ENCODE results near the gene TAAR6.
"Not testable (repeated sequence)": the region's sequence is repeated elsewhere in the genome, so short reads cannot be mapped to it uniquely, and the experiment has no call there.

TAAR6 gene, protein sequence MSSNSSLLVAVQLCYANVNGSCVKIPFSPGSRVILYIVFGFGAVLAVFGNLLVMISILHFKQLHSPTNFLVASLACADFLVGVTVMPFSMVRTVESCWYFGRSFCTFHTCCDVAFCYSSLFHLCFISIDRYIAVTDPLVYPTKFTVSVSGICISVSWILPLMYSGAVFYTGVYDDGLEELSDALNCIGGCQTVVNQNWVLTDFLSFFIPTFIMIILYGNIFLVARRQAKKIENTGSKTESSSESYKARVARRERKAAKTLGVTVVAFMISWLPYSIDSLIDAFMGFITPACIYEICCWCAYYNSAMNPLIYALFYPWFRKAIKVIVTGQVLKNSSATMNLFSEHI

DNA sequence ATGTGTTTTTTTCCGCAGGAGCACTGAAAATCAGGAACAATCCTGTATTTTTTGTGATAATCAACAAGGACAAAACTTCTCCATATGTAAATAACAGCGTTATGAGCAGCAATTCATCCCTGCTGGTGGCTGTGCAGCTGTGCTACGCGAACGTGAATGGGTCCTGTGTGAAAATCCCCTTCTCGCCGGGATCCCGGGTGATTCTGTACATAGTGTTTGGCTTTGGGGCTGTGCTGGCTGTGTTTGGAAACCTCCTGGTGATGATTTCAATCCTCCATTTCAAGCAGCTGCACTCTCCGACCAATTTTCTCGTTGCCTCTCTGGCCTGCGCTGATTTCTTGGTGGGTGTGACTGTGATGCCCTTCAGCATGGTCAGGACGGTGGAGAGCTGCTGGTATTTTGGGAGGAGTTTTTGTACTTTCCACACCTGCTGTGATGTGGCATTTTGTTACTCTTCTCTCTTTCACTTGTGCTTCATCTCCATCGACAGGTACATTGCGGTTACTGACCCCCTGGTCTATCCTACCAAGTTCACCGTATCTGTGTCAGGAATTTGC is at the start of gene TAAR6:
TAAR6 (plus strand) TSS at position 102 of the 557 bp plus-strand sequence; CDS start at position 102, 0 bp downstream.
- no peak for DNase-seq

DNA sequence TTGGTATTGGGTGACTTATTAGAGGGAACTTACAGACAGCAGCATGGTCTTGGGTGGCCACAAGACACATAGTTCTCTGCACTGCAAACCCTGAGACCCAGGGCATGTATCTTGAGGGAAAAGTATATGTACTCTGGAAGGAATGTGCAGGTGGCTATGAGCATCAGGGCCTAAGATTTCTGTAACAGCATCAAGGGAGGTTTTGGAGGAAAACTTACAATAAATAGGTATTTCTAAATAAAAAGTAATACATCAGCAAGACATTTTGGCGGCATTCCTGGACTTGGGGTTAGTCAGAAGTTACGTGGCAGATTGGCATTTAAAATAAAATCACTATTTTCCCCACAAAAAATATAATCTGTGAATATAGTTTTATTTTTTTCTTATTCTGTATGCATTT is 49.2 kb upstream of the TAAR6 start:
- no peak for DNase-seq

DNA sequence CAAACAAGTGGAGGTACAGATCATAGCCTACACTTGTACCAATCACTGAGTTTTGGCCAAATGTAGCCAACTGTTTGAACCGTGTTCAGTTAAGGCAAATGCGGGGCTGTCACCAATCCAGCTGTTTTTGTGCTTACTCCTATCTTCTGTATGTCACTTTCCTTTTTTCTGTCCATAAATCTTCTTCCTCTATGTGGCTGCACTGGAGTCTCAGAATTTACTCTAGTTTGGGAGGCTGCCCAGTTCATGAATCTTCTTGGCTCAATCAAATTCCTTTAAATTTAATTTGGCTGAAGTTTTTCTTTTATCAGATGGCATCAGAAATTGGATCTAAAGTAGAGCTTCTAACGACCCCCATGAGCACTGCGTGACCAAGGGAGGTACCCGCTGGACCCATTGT is 45.5 kb upstream of the TAAR6 start:
- DNase-seq: no peak

DNA sequence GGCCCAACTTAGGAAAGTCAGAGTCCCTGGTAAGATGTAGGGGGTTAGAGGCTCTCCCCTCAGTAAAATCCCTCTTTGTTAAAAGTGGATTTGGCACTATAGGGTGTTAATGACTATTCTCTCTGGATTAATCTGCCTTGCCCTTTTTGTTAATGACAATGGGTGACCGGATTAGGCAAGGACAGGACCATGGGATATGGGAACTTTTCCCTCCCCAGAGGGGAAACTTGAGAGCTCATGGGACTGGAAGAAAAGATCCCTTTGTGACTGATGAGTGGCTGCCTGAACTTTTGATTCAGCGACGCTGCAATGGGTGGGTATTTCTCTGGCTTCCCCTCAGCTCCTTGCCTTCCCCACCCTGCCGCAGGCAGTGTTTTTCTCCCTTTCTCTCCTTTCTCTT is 44.3 kb upstream of the TAAR6 start:
- DNase-seq: no peak

DNA sequence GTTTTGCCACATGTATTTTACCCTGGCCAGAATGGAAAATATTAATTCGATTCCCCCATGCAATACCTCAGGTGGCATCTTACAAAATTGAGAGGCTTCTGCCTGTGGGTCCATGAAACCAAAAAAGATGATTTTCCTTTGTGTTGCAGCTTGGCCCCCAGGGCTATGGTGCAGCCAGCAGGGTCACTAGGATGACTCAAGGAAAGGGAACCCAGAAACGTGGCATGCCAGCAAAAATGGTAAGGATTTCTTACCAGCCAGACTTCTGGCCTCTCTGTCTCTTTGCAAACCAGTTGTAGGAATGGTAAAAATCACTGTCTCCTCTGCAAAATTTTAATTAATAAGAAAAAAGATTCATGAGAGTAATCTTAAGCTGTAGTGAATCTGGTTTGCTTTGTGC is 43.7 kb upstream of the TAAR6 start:
- no peak for DNase-seq

DNA sequence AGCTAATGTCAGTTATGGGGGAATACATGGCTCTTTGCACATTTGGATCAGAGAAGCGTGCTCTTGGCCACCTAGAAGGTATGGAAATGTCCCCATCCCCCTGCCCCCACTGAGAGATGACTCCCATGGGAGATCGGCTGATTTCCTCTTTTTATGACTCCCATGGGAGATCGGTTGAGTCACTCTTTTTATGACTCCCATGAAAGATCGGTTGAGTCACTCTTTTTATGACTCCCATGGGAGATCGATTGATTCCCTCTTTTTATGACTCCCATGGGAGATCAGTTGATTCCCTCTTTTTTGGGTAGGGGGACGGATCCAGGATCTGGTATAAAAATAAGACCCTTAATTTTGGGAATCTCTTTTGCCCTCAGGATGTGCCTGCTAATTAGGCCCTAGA is 42.3 kb upstream of the TAAR6 start:
- no peak for DNase-seq

DNA sequence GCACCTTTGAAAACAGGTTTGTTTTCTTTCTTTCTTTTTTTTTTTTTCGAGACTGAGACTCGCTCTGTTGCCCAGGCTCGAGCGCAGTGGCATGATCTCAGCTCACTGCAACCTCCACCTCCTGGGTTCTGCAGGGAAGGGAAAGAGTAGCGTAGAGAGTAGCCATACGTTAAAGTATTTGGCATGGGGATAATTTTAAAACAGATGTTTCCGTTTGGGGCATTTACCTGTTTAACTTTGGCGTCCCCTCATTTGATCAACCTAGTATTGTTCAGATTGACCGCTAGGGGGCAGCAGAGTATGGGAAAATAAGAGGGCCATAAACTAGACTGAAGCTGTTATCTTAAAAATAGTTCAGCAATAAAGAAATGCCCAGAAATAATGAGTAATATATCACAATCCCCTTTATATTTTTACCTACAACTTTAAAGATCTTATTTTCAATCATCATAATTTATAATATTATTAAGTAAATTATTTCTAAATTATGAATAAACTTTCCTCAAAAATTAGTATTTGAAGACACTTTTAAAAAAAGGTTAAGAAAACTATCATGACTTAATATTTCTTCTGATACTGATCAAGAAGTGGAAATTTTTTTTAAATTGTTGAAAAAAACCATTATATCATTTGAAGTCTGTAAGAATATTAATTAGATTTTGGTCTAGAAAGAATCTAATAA is 39.7 kb upstream of the TAAR6 start:
- peak; percentile 80 for DNase-seq

DNA sequence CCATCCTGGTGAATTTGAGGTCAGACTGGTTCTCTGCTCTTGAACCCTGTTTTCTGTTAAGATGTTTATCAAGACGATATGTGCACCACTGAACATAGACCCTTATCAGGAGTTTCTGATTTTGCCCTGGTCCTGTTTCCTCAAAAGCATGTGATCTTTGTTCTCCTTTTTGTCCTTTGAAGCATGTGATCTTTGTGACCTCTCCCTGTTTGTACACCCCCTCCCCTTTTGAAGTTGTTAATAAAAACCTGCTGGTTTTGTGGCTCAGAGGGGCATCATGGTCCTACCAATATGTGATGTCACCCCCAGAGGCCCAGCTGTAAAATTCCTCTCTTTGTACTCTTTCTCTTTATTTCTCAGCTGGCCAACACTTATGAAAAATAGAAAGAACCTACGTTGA is 35.6 kb upstream of the TAAR6 start:
- DNase-seq: not testable (repeated sequence)

DNA sequence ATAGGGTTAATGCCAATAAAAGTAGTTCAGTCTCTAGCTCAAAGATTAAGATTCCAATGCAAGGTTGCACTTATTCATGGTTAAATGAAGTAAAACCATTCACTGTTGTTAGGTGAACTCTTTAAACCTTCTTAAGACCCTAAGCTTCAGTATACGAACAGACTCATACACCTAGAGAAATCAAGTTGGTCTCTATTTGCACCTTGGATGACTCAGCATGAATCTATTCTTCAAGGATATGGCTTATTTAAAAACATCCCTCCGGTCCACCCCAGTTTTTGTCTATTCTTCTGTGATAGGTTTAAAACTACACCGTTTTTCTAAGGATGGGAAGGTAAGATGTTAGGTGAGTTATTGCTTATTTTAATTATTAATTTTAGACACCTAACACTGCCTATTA is 33.0 kb upstream of the TAAR6 start:
- no peak for DNase-seq

DNA sequence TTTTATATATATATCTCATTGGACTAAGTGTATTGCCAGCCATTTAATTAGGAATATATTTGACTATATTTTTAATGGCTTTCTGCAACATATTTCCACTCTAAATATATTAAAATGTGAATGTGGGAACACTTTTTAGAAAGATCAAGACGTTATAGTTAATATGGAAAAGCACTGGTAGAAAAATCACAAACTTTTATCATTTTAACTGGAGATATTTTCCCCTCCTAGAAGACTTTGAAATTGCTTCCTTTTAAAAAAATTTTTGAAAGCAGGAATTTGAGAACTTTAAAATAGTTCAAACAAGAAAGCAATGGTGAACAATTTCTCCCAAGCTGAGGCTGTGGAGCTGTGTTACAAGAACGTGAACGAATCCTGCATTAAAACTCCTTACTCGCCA is 32.1 kb upstream of the TAAR6 start, which contains the start of gene TAAR9:
TAAR9 (plus strand) TSS at position 301 of the 400 bp plus-strand sequence; CDS start at position 314, 13 bp downstream.
- no peak for DNase-seq

DNA sequence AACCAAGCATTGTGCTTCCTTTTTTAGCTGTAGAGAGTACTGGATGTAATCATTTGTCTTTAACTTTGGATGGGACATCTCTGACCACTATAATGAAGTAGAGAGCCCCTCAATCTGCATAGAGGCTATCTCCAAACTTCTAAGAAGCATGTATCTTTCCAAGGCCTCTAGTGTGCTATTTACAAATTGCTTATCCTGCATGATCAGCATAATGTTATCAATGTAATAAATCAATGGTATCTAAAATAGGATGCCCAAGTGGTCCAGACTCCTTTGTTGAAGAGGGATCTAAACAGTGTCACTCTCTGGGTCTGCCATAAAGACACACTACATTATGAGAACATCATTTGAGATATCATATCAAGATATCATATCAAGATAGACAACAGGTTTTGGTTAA is 25.3 kb upstream of the TAAR6 start:
- DNase-seq: no peak

DNA sequence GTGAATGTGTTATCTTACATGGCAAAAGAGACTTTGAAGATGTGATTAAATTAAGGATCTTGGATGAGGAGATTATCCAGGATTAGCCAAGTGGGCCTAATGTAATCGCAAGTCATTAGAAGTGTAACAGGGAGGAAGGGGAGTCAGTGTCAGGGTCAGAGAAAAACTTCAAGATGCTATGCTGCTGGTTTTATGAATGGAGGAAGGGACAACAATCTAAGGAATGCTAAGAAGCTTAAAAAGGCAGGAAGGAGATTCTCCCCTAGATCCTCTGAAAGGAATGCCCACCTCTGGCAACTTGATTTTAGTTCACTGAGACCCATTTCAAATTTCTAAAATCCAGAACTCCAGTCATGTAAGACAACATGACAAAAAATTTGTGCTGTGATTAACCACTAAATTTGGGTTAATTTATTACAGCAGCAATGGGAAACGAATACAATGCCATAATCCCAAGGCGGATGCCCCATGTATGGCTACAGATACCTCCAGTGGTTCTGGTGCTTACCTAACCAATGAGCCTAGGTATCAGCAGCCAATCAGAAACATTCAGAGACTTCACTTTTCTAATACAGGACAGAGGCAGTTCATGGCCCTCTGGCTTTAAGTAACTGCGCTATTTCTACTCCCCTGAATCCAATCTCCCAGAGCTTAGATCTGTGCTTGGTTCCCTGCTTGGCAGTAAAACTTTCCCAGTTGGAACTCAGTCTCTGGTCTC is 21.2 kb upstream of the TAAR6 start:
- no peak for DNase-seq

DNA sequence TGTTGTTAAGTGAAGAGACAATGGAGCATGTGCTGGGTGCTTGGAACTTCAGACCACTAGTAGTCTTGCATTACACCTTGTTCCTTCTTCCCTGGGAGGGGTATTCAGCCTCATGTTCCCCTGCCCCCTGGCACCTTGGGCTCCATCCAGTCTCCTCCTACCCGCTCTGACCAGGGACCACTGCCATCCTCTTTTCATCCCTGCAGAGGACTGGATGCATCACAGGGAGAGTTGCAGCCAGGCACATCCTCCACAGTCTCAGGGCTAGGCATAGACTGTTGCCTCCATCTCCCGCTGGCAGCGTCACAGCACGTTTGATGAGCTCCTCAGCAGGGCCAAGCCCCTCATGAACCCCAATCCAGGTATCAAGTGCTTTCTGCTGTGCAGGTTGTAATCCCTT is 18.9 kb upstream of the TAAR6 start:
- DNase-seq: no peak

DNA sequence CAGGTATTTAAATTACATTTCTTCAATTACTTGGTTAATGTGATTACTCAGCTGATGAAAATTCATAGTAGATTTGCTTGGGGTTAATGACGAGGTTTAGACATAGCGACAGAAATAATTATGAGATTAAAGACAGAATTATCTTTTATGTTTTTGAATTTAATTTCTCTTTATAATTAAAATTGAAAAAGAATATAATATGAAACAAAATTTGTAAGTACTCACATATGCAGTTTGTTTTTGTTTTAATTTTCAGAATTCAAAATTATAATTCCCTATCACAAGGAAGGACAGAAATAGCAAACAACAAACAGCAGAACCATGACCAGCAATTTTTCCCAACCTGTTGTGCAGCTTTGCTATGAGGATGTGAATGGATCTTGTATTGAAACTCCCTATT is 17.8 kb upstream of the TAAR6 start, which contains the start of gene TAAR8:
TAAR8 (plus strand) TSS at position 301 of the 400 bp plus-strand sequence; CDS start at position 322, 21 bp downstream.
- DNase-seq: no peak

DNA sequence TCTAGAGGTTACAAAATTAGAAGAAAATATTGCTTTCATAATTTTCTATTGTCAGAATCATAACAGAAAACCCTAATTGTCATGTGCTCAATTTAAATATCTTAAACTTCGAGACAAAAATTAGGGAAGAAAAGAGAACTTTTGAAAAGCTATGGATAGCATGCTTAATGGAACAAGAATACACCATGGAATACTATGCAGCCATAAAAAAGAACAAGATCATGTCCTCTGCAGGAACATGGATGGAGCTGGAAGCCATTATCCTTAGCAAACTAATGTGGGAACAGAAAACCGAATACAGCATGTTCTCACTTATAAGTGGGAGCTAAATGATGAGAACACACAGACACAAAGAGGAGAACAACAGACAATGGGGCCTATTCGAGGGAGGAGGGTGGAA is 10.0 kb upstream of the TAAR6 start:
- not testable (repeated sequence) for DNase-seq

DNA sequence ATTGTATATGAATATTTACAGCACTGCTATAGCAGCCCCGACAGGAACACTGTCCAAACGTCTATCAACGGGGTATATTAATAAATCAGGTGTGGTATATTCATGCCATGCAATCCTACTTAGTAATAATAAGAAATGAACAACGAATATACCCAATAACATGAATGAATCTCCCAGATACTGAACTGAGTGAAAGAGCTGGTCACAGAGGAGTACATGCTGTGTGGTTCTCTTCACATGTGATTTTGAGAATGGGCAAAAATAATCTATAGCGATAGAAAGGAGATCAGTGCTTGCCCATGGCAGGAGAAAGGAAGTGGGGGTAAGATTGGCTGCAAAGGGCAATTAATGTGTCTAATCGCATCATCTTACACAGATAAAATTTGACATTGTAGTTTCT is 3.7 kb upstream of the TAAR6 start:
- no peak for DNase-seq

DNA sequence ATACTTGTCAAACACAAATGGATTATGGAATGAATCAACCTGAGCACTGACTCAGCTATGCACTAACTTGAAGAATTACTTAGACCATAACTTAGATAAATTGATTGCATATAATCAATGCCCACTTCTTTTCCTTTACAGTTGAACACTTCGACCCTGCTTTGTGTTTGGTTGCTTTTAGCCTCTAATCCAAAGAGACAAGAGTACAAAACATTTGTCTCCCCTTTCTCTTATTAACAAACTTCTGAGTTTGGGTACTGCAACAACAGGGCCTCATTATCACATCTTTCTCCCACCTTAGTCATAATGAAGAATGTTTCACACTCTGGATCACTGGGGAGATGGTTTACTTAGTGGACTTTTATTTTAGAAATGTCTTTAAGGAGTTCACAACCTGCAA is 2.6 kb upstream of the TAAR6 start:
- DNase-seq: no peak

DNA sequence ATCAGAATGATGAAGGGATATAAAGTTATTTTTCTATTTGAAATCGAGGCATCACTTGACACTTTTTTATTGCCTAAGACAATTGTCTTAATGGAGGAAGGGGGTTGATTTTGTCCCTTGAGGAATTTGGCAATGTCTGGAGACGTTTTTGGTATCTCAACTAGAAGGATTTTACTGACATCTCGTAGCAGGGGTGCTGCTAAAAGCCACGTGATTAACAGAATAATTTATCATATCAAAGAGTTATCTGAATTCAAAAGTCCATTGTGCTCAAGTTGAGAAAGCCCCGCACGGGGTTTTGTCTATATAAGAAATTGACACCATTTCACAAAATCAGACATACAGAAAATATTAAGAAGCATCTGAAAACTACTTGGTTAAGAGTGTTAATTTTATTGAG is 1.5 kb upstream of the TAAR6 start:
- DNase-seq: no peak

DNA sequence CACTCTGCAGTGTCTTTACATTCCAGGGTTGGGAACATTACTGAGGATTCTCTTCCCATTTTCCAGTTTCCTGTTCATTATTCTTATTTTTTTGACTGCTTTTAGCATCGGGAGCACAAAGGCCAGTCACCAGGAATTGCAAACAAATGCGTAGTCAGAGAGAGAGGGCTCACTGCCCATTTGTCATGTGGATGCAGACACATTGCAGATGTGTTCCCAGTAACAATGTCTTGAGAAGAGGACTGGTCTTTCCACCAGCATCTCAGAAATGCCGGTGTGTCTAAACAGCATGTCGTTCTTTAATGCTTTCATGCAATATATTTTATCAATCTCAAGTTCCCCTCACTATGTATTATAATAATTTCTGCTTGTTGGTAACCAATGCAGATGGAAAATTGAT is 952 bp upstream of the TAAR6 start:
- DNase-seq: no peak

DNA sequence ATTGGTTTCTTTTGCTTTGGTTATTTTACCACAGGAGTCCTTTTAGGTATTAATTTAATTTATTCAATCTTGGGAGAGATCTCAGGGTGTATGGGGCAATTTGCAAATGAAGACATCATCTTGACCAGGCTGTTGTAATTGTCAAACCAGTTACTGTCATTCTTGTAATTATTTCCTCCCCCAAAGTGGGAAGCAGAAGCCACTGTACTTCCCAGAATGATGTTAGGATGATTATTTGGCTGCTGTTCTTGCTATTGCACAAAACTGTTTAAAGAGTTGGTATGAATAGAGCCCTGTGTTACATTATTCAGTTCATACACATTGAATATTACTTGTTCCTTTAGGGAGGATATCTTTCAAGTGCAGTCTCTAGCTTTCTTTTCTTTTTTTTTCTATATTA is 1.7 kb downstream of the TAAR6 start:
- DNase-seq: no peak

DNA sequence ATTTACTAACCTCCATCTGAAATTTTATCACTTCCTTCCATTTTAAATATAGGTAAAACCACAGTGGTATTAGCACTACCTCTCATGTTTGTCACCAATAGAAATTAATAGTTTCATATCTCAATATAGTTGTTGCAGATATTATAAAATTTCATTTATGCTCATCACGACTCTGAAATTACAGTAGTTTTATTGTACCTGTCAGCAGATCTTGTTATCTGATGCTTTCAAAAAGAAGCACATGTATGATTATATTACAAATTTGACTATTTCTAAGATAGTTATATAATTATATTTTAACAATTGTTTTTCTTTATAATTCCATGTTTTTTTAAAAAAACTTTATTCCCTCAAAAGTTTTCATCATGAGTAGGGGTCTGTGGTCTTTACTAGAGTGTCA is 14.6 kb downstream of the TAAR6 start:
- DNase-seq: no peak

DNA sequence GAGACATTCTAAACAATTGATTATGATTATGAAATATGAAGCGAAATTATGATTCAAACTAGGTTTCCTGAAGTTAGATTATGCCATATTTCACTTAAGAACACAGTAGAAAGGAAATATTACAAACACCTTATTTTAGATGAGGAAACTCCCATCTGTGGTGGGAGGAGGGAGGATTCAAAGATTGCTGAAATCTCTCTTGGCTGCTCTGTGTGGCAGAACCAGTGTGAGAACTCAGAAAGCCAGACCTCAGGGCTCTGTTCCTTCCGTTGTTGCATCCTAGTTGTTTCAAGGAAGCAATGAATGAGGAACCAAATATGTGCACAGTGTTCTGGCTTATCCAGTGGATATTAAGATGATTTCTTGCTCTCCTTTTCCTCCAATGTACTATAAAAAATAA is 17.3 kb downstream of the TAAR6 start:
- DNase-seq: no peak

DNA sequence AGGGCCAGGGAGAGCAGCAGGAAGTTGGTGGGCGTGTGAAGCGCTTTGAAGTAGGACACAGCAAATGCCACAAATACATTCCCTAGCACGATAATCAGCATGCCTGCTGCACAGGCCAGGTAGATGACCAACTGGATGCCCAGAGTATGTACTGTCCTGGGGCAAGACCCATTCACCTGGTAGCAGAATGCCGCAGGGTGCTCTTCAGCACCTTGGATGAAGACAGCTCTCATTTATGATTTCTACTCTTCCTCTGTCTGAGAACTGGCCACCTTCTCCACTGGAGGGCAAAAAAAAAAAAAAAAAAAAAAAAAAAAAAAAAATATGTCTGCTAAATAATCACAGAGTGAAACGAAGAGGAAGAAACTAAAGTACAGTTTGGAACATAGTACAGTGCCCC is 19.3 kb downstream of the TAAR6 start, which contains the start of gene TAAR5:
TAAR5 (minus strand) TSS at position 288 of the 400 bp plus-strand sequence; CDS start at position 233, 55 bp downstream.
- DNase-seq: no peak

Measured in stimulated activated CD4-positive, alpha-beta T cell treated with anti-CD3 and anti-CD28 coated beads, Interleukin-4, amount 100 ng/mL, for 24 hours (primary cell).